ENCODE measurements around the gene SMG7. TPM values are rescaled to one million over a fixed set of nuclear protein-coding genes. Genes with fewer than 3 reads are reported as not detected.

The SMG7 gene
- total RNA-seq, 1 experiment from 2014 or later, result 54.1 TPM

DNA sequence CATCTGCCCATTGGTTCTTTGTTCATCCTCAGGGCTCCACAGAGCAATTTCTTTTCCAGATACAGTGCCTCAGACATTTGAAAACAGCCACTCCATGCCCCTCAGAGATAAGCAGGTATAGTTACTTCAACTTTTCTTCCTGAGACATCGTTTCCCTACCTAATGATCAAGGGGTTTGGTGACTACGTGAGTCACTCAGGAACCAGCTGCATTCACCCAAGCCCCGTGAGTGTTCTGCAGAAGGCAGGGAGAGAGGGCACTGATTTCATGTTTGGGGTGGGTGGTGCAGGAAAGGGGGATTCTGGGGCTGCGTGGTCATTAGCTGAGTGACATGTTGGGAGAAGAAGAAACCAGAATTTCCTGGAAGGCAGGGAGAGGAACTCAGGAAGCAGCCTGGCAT is 93.0 kb downstream of the SMG7 start:
- ChIA-PET CTCF (no interaction called here), POLR2A (no interaction called here), RAD21 (ENCODE audit: low non-redundant PET in 1 of 2, low total read pairs in 2 of 2, uncharacterized antibody in 2 of 2, unreplicated experiment in 2 of 2) (no interaction called here)
- H3K9ac ChIP-seq (ENCODE audit: low read length), result no peak overlapping the region
- intact Hi-C loops (cut with micrococcal nuclease), result no loop called here
- no peaks in the 10 kb centered on the region for H3K79me2 ChIP-seq (ENCODE audit: insufficient read depth, low read length)
- no peaks in the 10 kb centered on the region for H3K9me2 ChIP-seq (ENCODE audit: insufficient read depth)
- DNase-seq (ENCODE audit: low read depth, low spot score), result no peak
- peaks cover 4 to 7% of the 10 kb centered on the region in 2 experiments; a peak in 3 of 4 replicates for H3K4me1 ChIP-seq (ENCODE audit: control insufficient read depth in 1 of 2, insufficient read depth in 2 of 2, low read length in 2 of 2)
- no peak for TF ChIP-seq CBX3 (IDR thresholded peaks at IDR 0.05; ENCODE audit: low read depth)
- TF ChIP-seq SP1 (IDR thresholded peaks at IDR 0.05; ENCODE audit: low read depth), result no peak
- TF ChIP-seq, protein P1, sequence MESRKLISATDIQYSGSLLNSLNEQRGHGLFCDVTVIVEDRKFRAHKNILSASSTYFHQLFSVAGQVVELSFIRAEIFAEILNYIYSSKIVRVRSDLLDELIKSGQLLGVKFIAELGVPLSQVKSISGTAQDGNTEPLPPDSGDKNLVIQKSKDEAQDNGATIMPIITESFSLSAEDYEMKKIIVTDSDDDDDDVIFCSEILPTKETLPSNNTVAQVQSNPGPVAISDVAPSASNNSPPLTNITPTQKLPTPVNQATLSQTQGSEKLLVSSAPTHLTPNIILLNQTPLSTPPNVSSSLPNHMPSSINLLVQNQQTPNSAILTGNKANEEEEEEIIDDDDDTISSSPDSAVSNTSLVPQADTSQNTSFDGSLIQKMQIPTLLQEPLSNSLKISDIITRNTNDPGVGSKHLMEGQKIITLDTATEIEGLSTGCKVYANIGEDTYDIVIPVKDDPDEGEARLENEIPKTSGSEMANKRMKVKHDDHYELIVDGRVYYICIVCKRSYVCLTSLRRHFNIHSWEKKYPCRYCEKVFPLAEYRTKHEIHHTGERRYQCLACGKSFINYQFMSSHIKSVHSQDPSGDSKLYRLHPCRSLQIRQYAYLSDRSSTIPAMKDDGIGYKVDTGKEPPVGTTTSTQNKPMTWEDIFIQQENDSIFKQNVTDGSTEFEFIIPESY (IDR thresholded peaks at IDR 0.05; ENCODE audit: extremely low read depth, insufficient replicate concordance, low read length), result no peak
- TF ChIP-seq RAD21 (IDR thresholded peaks at IDR 0.05; ENCODE audit: low read depth), result no peak
- TF ChIP-seq, protein P2, sequence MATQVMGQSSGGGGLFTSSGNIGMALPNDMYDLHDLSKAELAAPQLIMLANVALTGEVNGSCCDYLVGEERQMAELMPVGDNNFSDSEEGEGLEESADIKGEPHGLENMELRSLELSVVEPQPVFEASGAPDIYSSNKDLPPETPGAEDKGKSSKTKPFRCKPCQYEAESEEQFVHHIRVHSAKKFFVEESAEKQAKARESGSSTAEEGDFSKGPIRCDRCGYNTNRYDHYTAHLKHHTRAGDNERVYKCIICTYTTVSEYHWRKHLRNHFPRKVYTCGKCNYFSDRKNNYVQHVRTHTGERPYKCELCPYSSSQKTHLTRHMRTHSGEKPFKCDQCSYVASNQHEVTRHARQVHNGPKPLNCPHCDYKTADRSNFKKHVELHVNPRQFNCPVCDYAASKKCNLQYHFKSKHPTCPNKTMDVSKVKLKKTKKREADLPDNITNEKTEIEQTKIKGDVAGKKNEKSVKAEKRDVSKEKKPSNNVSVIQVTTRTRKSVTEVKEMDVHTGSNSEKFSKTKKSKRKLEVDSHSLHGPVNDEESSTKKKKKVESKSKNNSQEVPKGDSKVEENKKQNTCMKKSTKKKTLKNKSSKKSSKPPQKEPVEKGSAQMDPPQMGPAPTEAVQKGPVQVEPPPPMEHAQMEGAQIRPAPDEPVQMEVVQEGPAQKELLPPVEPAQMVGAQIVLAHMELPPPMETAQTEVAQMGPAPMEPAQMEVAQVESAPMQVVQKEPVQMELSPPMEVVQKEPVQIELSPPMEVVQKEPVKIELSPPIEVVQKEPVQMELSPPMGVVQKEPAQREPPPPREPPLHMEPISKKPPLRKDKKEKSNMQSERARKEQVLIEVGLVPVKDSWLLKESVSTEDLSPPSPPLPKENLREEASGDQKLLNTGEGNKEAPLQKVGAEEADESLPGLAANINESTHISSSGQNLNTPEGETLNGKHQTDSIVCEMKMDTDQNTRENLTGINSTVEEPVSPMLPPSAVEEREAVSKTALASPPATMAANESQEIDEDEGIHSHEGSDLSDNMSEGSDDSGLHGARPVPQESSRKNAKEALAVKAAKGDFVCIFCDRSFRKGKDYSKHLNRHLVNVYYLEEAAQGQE (IDR thresholded peaks at IDR 0.05; ENCODE audit: low read depth), result no peak
- TF ChIP-seq, protein P3, sequence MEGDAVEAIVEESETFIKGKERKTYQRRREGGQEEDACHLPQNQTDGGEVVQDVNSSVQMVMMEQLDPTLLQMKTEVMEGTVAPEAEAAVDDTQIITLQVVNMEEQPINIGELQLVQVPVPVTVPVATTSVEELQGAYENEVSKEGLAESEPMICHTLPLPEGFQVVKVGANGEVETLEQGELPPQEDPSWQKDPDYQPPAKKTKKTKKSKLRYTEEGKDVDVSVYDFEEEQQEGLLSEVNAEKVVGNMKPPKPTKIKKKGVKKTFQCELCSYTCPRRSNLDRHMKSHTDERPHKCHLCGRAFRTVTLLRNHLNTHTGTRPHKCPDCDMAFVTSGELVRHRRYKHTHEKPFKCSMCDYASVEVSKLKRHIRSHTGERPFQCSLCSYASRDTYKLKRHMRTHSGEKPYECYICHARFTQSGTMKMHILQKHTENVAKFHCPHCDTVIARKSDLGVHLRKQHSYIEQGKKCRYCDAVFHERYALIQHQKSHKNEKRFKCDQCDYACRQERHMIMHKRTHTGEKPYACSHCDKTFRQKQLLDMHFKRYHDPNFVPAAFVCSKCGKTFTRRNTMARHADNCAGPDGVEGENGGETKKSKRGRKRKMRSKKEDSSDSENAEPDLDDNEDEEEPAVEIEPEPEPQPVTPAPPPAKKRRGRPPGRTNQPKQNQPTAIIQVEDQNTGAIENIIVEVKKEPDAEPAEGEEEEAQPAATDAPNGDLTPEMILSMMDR (IDR thresholded peaks at IDR 0.05 in 2 of 3, conservative IDR thresholded peaks at IDR 0.05 in 1 of 3; ENCODE audit: borderline replicate concordance in 1 of 3, insufficient read depth in 1 of 3, low read depth in 2 of 3, low read length in 2 of 3), result no peak
- no peak for TF ChIP-seq FOSL1 (IDR thresholded peaks at IDR 0.05; ENCODE audit: low read depth)
- TF ChIP-seq SRF (IDR thresholded peaks at IDR 0.05; ENCODE audit: low read depth), result no peak
- TF ChIP-seq ELF1 (IDR thresholded peaks at IDR 0.05; ENCODE audit: borderline replicate concordance, low read depth), result no peak
- no peak for TF ChIP-seq EGR1 (IDR thresholded peaks at IDR 0.05; ENCODE audit: low read depth)
- TF ChIP-seq CEBPB (IDR thresholded peaks at IDR 0.05; ENCODE audit: low read depth), result no peak
- no peak for TF ChIP-seq YY1 (IDR thresholded peaks at IDR 0.05; ENCODE audit: extremely low read depth, insufficient replicate concordance, low read depth, low read length)
- TF ChIP-seq EZH2 (IDR thresholded peaks at IDR 0.05), result no peak
- no peak overlapping the region for H3K4me3 ChIP-seq (replicated peaks in 1 of 2; ENCODE audit: low read depth in 1 of 2, low read length in 2 of 2)
- H3K27me3 ChIP-seq (ENCODE audit: insufficient read depth, low read length), result no peaks in the 10 kb centered on the region
- no peak overlapping the region for H2AFZ ChIP-seq (ENCODE audit: low read depth, low read length, poor library complexity, severe bottlenecking)
- no peak for ATAC-seq
- H3K4me2 ChIP-seq (ENCODE audit: low read length), result no peak overlapping the region
- no peaks in the 10 kb centered on the region for H4K20me1 ChIP-seq (ENCODE audit: insufficient read depth)
- no peaks in the 10 kb centered on the region for H3K9me3 ChIP-seq (ENCODE audit: control insufficient read depth in 1 of 2, insufficient read depth in 1 of 2, low read depth in 1 of 2, low read length in 2 of 2)
- H3K36me3 ChIP-seq (ENCODE audit: control insufficient read depth in 1 of 2, insufficient read depth in 2 of 2, low read length in 2 of 2), result no peaks in the 10 kb centered on the region
- BruUV-seq (replicated peaks), result no TSS peak
- no peak overlapping the region for H3K27ac ChIP-seq (ENCODE audit: low read depth, low read length)
